GM12873 (cell line): Measurements from ENCODE around the gene SYNGAP1.

Source experiments
- CTCF ChIP-seq: IDR thresholded peaks from 2 replicates; pipeline ENCODE4 v1.5.1; 2012; ENCODE audit warnings: low read depth, mild to moderate bottlenecking, moderate library complexity, low read length, control low read depth; ENCODE audit not compliant: insufficient read depth; ENCODE audit errors: missing control alignments

Gene SYNGAP1

GRCh38 chr6:33490198-33490597 is 70.3 kb downstream of the SYNGAP1 start:
- TF ChIP-seq CTCF, result no peak

GRCh38 chr6:33490621-33491020 is 70.8 kb downstream of the SYNGAP1 start:
- no peak for TF ChIP-seq CTCF

GRCh38 chr6:33492093-33492492 is 72.2 kb downstream of the SYNGAP1 start:
- peak; percentile 24 for TF ChIP-seq CTCF

GRCh38 chr6:33497157-33497556 is 77.3 kb downstream of the SYNGAP1 start:
- TF ChIP-seq CTCF, result no peak

GRCh38 chr6:33502486-33502885 is 82.6 kb downstream of the SYNGAP1 start:
- no peak for TF ChIP-seq CTCF

- TF ChIP-seq CTCF, result no peak
Measured at GRCh38 chr6:33504486-33504885, 84.6 kb downstream of the SYNGAP1 start.
